UCSD-AML1 (cell line): ENCODE measurements around the gene AUNIP.
A peak's percentile ranks its signal among the peaks of the same experiment; 100 is the strongest.

Experiments used
- DNase-seq: peaks from one replicate; lab custom pipeline; 2025; ENCODE audit not compliant: unreplicated experiment; lab: John Stamatoyannopoulos, UW

The AUNIP gene

GRCh38 chr1:25811384-25812082, 47.7 kb downstream of the AUNIP start:
- no peak for DNase-seq

GRCh38 chr1:25810341-25811299, 48.6 kb downstream of the AUNIP start:
- DNase-seq, result peak; percentile 71

DNA sequence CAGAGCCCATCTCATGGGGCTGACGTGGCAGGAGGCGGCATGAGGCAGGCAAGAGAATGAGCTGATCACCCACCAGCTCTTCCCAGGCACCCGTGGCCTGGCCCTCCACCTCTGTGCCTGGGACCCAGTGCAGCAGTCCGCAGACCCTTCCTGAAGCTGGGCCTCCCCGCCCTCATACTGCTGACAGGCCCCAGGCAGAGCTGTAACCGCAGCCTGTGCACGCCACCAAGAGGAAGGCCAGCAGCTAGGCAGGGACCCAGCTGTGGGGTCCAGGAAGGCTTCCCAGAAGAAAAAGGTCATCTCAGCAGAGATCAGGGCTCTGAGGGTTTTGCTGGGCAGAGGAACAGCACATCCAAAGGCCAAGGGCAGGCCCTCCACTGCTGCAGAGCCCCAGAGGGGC, 49.3 kb downstream of the AUNIP start:
- peak; percentile 83 for DNase-seq

DNA sequence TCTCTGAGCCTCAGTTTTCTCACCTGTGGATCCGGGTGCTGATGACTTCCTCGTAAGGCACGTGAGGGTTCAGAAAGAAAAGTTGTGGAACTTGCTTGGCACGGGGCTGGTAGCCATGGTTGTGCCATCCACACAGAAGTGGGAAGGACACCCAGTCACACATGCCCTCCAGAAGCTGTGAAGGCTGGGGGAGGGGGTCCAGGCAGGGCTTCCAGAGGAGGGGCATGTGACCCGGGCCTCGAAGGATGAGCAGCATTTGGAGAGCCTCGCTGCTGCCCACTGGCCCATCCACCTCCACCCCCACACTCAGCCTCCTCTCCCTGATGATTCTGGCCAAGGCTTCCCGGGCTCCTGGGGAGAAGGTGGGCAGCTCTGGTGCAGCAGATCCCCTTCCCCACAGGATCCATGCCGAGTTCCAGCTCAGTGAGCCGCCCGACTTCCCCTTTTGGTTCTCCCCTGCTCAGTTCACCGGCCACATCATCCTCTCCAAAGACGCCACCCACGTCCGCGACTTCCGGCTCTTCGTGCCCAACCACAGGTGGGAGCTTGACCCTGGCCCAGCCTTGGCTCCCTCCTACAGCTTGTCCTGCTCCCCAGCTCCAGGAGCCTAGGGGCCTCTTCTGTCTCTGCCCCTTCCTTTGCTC, 49.9 kb downstream of the AUNIP start:
- DNase-seq, result peak; percentile 85

DNA sequence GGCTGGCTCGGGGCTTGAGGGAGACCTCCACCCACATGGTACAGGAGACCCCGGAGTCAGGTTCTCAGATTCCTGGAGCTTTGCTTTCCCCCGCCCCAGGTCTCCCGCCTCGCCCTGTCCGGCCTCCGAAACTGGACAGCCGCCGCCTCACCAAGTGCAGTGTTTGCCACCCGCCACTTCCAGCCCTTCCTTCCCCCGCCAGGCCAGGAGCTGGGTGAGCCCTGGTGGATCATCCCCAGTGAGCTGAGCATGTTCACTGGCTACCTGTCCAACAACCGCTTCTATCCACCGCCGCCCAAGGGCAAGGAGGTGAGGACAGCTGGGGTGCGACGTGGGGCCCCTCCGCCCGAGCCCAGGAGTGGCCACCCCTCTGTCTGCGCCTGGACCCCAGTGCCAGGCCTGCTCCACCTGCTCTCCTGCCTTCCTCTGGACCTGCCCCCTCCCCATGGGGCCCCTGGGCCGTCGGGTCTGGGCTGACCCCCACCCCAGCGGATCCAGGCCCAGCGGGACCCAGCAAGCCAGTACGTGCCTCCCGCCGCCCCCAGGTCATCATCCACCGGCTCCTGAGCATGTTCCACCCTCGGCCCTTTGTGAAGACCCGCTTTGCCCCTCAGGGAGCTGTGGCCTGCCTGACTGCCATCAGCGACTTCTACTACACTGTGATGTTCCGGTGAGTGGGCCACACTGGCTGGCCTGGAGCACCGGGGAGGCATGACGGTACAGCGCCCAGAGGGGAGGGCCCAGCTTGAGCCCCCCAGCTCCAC, 50.6 kb downstream of the AUNIP start:
- no peak for DNase-seq

DNA sequence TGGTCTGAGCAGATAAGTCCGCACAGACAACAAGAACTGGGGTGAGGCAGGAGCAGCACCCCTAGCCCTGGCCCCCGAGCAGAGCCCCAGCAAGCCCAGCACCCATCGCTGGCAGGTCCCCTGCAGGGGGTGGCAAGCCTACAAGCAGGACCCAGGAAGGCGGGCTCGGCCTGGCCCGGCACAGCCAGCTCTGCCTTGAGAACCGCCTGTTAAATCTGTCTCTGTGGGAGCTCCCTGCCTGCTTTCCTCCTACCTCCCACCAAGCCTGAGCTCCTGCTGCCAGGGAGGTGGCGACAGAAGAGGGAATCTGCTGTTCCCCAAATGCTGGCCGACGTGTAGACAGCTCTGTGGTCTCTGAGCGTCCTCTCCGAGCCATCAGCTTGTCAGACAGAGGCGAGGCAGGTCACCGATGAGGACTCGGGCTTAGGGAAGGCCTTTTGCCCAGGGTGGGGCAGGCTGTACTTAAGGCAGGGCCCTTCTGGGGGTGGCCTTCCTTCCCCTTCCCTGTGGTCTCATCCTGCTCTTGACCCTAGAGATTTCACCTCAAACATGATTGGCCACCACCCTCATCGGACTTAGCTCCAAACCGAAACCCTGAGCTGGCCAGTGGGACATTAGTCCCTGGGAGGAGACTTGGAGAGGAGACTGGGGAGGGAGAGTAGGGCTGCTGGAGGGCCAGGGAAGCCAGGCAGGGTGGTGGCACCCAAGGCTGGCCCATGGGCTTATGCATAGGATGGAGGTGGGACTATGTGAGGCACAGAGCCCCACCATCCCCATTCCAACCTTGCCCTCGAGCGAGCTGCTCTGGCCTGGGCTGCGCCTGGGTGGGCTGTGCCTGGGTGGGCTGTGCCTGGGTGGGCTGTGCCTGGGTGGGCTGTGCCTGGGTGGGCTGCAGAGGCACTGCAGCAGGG, 51.5 kb downstream of the AUNIP start:
- no peak for DNase-seq

DNA sequence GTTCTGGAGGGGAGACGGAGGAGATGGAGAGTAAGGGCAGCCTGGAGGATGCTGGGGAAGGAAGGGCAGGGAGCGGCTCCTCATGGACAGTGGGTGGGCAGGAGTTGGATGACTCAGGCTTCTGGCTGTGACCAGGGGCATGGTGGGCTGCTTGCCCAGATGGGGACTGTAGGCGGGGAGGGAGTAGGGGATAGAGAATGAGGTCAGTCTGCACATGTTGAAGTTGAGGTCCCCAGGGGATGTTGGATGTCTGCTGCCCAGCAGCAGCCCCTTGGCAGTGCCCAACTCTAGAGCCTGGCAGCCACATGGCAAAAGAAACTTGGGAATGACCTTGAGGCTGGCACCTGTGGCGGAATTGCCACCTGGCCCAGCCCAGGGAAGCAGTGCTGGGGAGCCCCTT, 52.8 kb downstream of the AUNIP start:
- DNase-seq, result no peak

GRCh38 chr1:25805863-25806225, 53.4 kb downstream of the AUNIP start:
- peak; percentile 55 for DNase-seq

DNA sequence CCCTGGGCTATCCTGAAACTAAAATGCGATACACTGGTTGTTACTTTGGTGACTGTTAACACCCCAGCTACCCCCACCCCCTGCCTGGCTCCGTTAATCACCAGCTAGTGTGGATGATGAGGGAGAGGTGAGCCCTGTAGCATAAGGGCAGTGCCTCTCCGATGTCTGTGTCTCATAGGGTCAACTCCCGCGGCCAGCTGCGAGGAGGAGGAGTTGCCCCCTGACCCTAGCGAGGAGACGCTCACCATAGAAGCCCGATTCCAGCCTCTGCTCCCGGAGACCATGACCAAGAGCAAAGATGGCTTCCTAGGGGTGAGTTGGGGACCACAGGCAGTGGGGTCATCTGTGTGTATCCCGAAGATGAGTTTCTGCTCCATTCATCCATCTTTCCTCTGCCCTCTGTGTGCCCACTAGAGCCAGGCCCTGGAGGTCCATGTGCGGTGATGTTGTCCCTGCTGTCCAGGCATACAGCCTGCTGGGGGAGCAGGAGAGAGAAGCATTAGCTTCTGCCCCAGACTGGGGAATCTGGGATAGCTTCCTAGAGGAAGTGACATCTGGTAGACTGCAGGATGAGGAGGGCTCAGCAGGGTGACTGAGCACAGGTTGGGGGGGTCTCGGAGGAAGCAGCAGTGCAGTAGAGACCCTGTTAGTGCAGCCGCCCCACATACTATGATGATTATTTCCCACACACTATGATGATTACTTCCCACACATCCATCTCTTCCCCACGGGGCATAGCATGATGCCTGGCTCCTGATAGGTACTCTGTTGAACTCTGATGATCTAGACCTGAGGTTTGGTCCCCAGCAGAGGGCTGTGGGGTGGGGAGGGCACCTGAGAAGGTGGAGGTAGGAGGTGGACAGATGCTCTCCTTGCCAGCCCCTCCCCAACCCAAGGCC, 54.0 kb downstream of the AUNIP start:
- DNase-seq, result no peak

DNA sequence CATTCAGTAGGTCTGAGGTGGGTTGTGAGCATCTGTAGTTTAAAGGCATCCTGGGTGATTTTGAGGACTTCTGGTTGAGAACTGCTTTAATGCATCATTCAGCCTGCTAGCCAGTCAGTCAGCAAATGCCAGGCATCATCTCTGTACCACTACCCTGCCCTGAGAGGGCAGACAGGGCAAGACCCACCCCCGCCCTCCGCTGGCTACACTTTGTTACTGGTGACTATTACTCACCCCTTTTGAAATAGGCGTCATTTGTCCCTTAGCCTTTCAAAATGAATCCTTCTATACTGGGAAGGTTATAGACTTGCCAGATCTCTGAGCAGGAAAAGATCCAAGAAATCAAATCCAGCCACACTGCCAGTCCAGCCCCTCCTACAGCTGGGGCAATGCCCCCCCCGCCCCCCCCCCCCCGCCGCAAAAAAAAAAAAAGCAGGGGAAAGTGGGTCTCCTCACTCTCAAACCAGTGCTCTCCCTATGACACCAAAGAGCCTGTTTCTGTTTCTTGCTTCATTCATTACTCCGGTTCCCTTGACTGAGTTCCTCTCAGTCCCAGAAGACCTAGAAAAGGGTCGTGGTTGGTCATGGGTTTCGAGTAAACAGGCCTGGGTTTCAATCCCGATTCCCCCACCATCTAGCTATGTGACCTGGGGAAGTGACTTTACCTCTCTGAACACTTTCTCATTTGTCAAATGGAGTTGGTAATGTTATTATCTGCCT, 54.9 kb downstream of the AUNIP start:
- DNase-seq, result no peak

GRCh38 chr1:25803368-25803767, 55.9 kb downstream of the AUNIP start:
- no peak for DNase-seq

GRCh38 chr1:25802915-25803314, 56.3 kb downstream of the AUNIP start:
- DNase-seq, result no peak

DNA sequence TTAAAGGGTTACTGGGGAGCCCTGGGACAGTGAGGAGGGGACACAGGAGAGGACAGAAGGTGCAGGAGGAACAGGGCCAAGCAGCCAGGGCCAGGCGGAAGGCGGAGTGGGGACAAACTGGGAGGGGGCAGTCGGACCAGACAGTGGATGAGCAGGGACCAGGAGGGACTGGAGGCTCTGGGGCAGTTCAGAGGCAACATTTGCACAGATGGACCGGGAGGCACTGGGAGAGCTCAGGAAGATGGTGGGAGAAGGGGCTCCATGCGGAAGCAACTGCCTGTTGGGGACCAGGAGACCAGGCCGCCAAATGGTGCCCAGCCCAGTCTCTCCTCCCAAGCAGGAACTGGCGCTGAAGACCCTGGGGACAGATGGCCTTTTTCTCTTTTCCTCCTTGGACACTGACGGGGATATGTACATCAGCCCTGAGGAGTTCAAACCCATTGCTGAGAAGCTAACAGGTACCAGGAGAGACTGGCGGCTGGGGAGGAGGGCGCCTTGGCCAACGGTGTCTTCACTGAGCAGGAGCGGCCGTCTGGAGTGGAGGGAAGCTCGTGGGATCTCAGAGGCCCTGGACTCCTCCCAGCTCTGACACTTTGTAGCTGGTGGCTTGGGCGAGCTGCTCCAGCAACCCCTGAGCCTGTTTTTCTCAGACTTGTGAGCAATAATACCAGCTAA, 58.4 kb downstream of the AUNIP start:
- DNase-seq, result peak; percentile 51

DNA sequence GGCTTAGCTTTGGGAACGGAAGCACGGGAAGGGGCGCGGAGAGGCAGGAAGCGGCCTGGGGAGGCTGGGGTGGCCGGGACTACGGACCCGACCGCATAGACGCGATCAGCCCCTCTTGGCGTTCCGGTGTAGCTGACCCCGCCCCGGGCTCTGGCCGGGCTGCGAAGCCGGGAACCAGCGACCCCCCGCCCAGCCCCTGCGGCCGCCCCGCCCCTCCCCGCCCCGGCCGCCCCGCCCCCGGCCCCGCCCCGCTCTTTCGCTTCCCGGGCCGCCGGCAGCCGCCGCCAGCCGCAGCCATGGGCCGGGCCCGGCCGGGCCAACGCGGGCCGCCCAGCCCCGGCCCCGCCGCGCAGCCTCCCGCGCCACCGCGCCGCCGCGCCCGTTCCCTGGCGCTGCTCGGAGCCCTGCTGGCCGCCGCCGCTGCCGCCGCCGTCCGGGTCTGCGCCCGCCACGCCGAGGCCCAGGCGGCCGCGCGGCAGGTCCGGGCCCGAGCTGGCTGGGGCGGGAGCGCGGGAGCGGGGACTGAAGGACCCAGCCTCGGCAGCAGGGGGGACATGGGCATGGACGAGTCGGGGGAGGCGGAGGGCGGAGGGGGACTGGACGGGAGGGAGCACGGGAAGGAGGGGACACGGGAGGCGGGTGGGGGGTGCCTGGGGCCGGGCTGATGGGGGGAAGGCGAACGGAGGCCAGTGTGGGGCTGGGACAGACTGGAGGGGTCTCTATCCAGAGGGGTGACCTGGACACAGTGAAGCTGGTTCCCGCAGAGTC, 59.1 kb downstream of the AUNIP start, which contains the start of gene SELENON:
TSS of gene SELENON (plus strand) at position 259 of the 768 bp plus-strand sequence. CDS start at position 297, 38 bp downstream.
- DNase-seq, result peak; percentile 86

DNA sequence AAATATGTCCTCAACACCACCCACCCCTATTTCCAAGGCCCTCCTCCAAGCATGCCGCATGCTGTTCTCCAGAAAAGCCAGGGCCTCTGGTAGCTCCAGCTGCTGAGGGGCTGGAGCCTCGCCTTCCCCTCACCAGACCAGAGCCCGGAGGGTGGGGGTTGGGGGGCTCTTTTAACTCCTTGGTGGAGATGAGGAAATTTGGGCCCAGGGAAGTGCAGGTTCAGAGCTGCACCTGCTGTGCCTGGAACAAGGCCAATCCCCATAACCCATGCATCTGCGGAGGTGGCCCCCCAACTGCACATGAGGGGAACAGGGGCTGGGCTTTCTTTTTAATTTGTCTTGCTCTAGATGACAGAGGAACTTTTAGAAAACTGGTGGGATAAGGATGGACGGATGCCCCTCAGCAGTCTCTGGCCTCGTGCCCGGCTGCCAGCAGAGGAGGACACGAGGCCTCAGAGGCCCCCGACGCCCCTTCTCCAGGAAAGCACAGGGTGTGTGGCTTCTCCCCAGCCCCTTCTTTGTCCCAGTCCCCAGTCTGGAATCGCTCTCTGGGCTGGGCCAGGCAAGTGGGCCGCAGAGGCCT, 59.8 kb downstream of the AUNIP start:
- DNase-seq, result no peak

DNA sequence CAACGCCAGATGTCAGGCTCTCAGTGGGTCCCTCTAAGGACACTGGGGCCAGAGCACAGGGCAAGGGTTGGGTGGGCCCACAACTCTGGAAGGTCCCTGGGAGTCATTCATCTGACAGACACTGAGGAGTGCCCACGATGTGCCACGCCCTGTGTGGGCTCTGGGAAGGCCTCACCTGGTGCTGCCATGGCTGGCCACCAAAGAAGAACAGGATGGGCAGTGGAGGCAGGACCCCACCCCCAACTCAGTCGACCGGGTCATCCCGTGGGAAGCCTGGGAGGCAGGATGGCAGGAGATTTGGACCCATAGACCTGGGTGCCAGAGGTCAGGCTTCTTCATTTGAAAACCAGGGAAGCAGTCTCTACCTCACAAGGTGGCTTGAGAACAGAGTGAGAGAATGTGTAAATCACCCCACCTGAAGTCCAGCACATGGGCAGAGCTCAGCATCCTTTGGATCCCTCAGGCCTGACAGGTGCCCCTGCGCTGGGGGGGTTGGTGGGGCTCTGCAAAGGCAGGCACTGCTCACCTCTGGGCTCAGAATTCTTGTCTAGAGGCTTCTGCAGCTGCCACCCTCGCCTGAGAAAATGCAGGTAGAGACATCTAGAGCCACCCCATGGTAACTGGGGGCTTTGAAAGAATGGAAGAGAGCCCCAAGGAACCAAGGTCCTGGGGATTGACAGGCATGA, 60.4 kb downstream of the AUNIP start:
- DNase-seq, result no peak
